ENCODE results near the gene ELFN2.

Gene ELFN2

DNA sequence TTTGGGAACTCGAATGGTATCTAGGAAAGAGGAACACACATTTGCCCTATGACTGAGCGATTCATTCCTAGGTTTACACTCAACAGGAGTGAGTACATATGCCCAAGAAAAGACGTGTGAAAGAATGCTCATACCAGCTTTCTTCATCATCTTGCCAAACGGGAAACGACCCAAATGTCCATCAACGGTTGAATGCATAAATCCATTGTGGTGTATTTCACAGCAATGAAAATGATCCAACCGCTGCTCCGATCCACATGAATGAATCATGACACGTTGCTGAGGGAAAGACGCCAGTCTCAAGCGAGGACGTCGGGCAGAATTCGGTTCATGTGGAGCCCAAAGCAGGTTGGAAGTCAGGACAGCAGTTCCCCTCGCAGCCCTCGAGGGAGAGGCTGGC is 73.4 kb downstream of the ELFN2 start:
- no peak for DNase-seq (ENCODE audit: extremely low read depth, insufficient read length)
- H3K27me3 ChIP-seq (replicated peaks; ENCODE audit: control insufficient read depth, insufficient read depth, low read length) = peaks cover 2% of the 10 kb centered on the region
- TF ChIP-seq, protein P1, sequence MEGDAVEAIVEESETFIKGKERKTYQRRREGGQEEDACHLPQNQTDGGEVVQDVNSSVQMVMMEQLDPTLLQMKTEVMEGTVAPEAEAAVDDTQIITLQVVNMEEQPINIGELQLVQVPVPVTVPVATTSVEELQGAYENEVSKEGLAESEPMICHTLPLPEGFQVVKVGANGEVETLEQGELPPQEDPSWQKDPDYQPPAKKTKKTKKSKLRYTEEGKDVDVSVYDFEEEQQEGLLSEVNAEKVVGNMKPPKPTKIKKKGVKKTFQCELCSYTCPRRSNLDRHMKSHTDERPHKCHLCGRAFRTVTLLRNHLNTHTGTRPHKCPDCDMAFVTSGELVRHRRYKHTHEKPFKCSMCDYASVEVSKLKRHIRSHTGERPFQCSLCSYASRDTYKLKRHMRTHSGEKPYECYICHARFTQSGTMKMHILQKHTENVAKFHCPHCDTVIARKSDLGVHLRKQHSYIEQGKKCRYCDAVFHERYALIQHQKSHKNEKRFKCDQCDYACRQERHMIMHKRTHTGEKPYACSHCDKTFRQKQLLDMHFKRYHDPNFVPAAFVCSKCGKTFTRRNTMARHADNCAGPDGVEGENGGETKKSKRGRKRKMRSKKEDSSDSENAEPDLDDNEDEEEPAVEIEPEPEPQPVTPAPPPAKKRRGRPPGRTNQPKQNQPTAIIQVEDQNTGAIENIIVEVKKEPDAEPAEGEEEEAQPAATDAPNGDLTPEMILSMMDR (IDR thresholded peaks at IDR 0.05; ENCODE audit: insufficient read depth, low read length, poor library complexity, severe bottlenecking) = no peak

GRCh38 chr22:37352481-37352880 is 74.8 kb downstream of the ELFN2 start:
- H3K4me3 ChIP-seq (replicated peaks; ENCODE audit: low read depth, low read length) = no peak overlapping the region
- TF ChIP-seq, protein P1 (IDR thresholded peaks at IDR 0.05; ENCODE audit: insufficient read depth, low read length, poor library complexity, severe bottlenecking) = no peak
- no peaks in the 10 kb centered on the region for H3K36me3 ChIP-seq (ENCODE audit: control insufficient read depth, insufficient read depth, low read length)
- no peak for DNase-seq (ENCODE audit: extremely low read depth, insufficient read length)
- peaks cover 2% of the 10 kb centered on the region for H3K27me3 ChIP-seq (replicated peaks; ENCODE audit: control insufficient read depth, insufficient read depth, low read length)

More for the DNA sequence above, 73.4 kb downstream of the ELFN2 start:
- Histone ChIP-seq H3K4me3 (replicated peaks; ENCODE audit: low read depth, low read length) (no peak overlapping the region), H3K36me3 (ENCODE audit: control insufficient read depth, insufficient read depth, low read length) (no peaks in the 10 kb centered on the region)

DNA sequence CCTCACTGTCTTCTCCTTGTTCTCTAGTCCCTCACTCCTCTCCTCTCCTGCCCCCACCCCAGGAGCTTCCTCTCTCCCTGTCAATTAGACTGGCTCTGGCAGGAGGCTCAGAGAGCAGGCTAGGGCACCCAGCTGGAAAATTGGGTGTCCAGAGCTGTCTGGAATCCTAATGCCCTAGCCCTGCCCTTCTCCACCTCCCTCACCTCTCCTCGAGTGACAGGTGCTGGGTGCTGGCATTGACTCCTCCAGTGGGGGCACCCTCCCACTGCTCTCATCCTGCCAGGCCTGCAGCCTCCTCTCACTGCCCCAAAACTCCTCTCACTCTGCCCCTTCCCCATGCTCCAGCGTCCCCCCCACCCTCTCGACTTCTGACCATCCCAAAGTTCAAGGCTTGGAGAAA is 76.0 kb downstream of the ELFN2 start:
- peaks cover 2% of the 10 kb centered on the region for H3K27me3 ChIP-seq (replicated peaks; ENCODE audit: control insufficient read depth, insufficient read depth, low read length)
- H3K36me3 ChIP-seq (ENCODE audit: control insufficient read depth, insufficient read depth, low read length) = no peaks in the 10 kb centered on the region
- no peak for DNase-seq (ENCODE audit: extremely low read depth, insufficient read length)
- TF ChIP-seq, protein P1 (IDR thresholded peaks at IDR 0.05; ENCODE audit: insufficient read depth, low read length, poor library complexity, severe bottlenecking) = no peak
- H3K4me3 ChIP-seq (replicated peaks; ENCODE audit: low read depth, low read length) = no peak overlapping the region

DNA sequence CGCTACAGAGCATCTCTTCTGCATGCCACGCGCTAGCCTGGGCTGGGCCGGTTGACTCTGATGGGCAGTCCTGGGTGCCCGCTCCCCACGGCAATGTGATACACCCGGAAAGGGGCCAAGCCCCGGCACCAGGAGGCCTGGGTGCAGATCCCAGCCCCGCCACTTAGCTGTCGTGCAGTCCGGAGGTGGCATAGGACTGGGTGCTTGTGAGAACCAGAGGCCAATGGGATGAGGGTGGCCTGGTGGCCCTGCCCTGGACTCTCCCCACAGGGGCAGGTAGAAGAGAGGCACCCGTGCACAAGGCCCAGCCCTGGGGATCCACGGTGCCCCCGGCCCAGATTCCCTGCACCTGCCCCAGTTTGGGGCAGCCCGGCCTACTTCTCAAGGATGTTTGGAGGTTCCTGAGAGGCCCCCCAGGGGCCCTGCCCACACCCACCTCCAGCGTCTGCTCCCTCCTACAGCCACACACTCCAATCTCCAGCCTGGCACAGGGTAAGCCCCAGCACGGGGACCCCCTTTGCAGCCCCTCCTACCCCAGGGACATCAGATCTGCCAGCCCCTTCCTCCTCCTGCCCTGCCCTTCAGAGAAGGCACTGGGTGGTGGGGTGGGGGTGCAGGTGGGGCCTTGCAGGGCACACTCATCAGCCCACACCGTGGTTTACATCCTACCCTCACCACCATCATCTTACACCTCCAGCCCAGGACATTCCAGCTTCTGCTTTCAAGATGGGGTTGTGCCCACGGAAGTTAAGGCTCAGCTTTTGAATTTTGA is 78.0 kb downstream of the ELFN2 start:
- Histone ChIP-seq H3K27me3 (replicated peaks; ENCODE audit: control insufficient read depth, insufficient read depth, low read length) (no peaks in the 10 kb centered on the region; the same call in none of the 2 replicates), H3K36me3 (ENCODE audit: control insufficient read depth, insufficient read depth, low read length) (no peaks in the 10 kb centered on the region), H3K4me3 (replicated peaks; ENCODE audit: low read depth, low read length) (no peak overlapping the region)
- DNase-seq (ENCODE audit: extremely low read depth, insufficient read length) = no peak
- TF ChIP-seq, protein P1 (IDR thresholded peaks at IDR 0.05; ENCODE audit: insufficient read depth, low read length, poor library complexity, severe bottlenecking) = no peak

- Histone ChIP-seq H3K27me3 (replicated peaks; ENCODE audit: control insufficient read depth, insufficient read depth, low read length) (no peaks in the 10 kb centered on the region; the same call in 1 of the 2 replicates), H3K36me3 (ENCODE audit: control insufficient read depth, insufficient read depth, low read length) (no peaks in the 10 kb centered on the region), H3K4me3 (replicated peaks; ENCODE audit: low read depth, low read length) (no peak overlapping the region)
- TF ChIP-seq, protein P1 (IDR thresholded peaks at IDR 0.05; ENCODE audit: insufficient read depth, low read length, poor library complexity, severe bottlenecking) = no peak
- no peak for DNase-seq (ENCODE audit: extremely low read depth, insufficient read length)
These were observed 80.8 kb downstream of the ELFN2 start for GRCh38 chr22:37346505-37346895.

Measured in GM06990 (cell line).